Neuronal stem cell (in vitro differentiated cells): ENCODE data around the gene DGKG.

Experiments
- DNase-seq: peaks from one replicate; pipeline ENCODE4 v3.0.0-alpha.2; 2013; ENCODE audit warnings: low spot score
- H2AFZ ChIP-seq: one replicate; pipeline ENCODE4 v1.6.1; 2013; ENCODE audit warnings: mild to moderate bottlenecking, low read length, inconsistent platforms
- H2AK5ac ChIP-seq: 2 replicates; pipeline ENCODE4 v1.6.1; 2013; ENCODE audit warnings: low read depth, mild to moderate bottlenecking, inconsistent platforms, low read length, moderate library complexity, mixed read lengths
- H2BK120ac ChIP-seq: 2 replicates; pipeline ENCODE4 v1.6.1; 2013; ENCODE audit warnings: low read depth, mild to moderate bottlenecking, inconsistent platforms, low read length, moderate library complexity, mixed read lengths
- H2BK12ac ChIP-seq: one replicate; pipeline ENCODE4 v1.6.1; 2013; ENCODE audit warnings: low read length, inconsistent platforms
- H2BK15ac ChIP-seq: 2 replicates; pipeline ENCODE4 v1.6.1; 2013; ENCODE audit warnings: mild to moderate bottlenecking, low read length, inconsistent platforms, mixed read lengths
- H2BK5ac ChIP-seq: one replicate; pipeline ENCODE4 v1.6.1; 2013; ENCODE audit warnings: inconsistent platforms, mild to moderate bottlenecking, low read length, moderate library complexity
- H3K14ac ChIP-seq: one replicate; pipeline ENCODE4 v1.6.1; 2013; ENCODE audit warnings: low read length, inconsistent platforms
- H3K18ac ChIP-seq: 2 replicates; pipeline ENCODE4 v1.6.1; 2013; ENCODE audit warnings: low read length, inconsistent platforms
- H3K23ac ChIP-seq: 2 replicates; pipeline ENCODE4 v1.6.1; 2013; ENCODE audit warnings: low read depth, mild to moderate bottlenecking, mixed read lengths, low read length, inconsistent platforms; ENCODE audit not compliant: poor library complexity
- H3K27ac ChIP-seq: replicated peaks from 3 replicates; pipeline ENCODE4 v1.5.1; 2013; ENCODE audit warnings: low read length, inconsistent platforms
- H3K27me3 ChIP-seq, 3 experiments: 2 replicates each; pipeline ENCODE4 v1.6.1; 2013; ENCODE audit warnings: low read length in 3 of 3, mild to moderate bottlenecking in 2 of 3, inconsistent platforms in 1 of 3, low read depth in 1 of 3, mixed read lengths in 1 of 3, moderate library complexity in 1 of 3; ENCODE audit not compliant: control insufficient read depth in 3 of 3, insufficient read depth in 3 of 3
- H3K36me3 ChIP-seq, 2 donors: replicated peaks in 1 of 2; 2 replicates each; pipeline ENCODE4 v1.6.1; 2013; ENCODE audit warnings: low read length in 2 of 2; ENCODE audit not compliant: control insufficient read depth in 2 of 2, insufficient read depth in 2 of 2
- H3K4ac ChIP-seq: 2 replicates; pipeline ENCODE4 v1.6.1; 2013; ENCODE audit warnings: inconsistent platforms, mild to moderate bottlenecking, low read length, moderate library complexity
- H3K4me1 ChIP-seq, 2 donors: 1 replicate in 1 of 2; 2 replicates in 1 of 2; pipeline ENCODE4 v1.6.1; 2013; ENCODE audit warnings: low read length in 2 of 2, low read depth in 1 of 2; ENCODE audit not compliant: control insufficient read depth in 2 of 2, insufficient read depth in 1 of 2
- H3K4me2 ChIP-seq: one replicate; pipeline ENCODE4 v1.6.1; 2013; ENCODE audit warnings: mild to moderate bottlenecking, low read length, inconsistent platforms; ENCODE audit not compliant: insufficient read depth, poor library complexity, severe bottlenecking
- H3K4me3 ChIP-seq, 2 donors: 2 replicates each; pipeline ENCODE4 v1.5.1; 2013; ENCODE audit warnings: low read length in 2 of 2, mild to moderate bottlenecking in 2 of 2, inconsistent platforms in 1 of 2, moderate library complexity in 1 of 2
- H3K79me1 ChIP-seq: one replicate; pipeline ENCODE4 v1.6.1; 2013; ENCODE audit warnings: low read depth, mild to moderate bottlenecking, inconsistent platforms, low read length, moderate library complexity
- H3K9ac ChIP-seq: one replicate; pipeline ENCODE4 v1.6.1; 2013; ENCODE audit warnings: mild to moderate bottlenecking, low read depth, low read length, inconsistent platforms; ENCODE audit not compliant: poor library complexity
- H3K9me3 ChIP-seq, 2 donors: replicated peaks in 1 of 2; 2 replicates each; pipeline versions ENCODE3 to v1.6.1; 2013; ENCODE audit warnings: low read length in 2 of 2, mild to moderate bottlenecking in 2 of 2, inconsistent platforms in 1 of 2, low read depth in 1 of 2, mixed read lengths in 1 of 2, moderate library complexity in 1 of 2; ENCODE audit not compliant: control insufficient read depth in 2 of 2, insufficient read depth in 1 of 2
- H4K8ac ChIP-seq: one replicate; pipeline ENCODE4 v1.6.1; 2013; ENCODE audit warnings: low read depth, mild to moderate bottlenecking, inconsistent platforms, low read length, moderate library complexity
- H4K91ac ChIP-seq: one replicate; pipeline ENCODE4 v1.6.1; 2013; ENCODE audit warnings: low read length, low read depth, mild to moderate bottlenecking, inconsistent platforms; ENCODE audit not compliant: poor library complexity
- WGBS, 2 donors: extraction: QIAGEN DNeasy Blood & Tissue Kit; methylation state at CpG; one replicate each; pipeline ENCODE4 v1.1.7; 2013; ENCODE audit warnings: missing lambda C conversion rate in 2 of 2, mixed read lengths in 1 of 2; ENCODE audit not compliant: insufficient read length in 2 of 2, insufficient replicate concordance in 1 of 2; ENCODE audit errors: extremely low coverage in 2 of 2; 5-methylcytosine and 5-hydroxymethylcytosine counted together

Gene DGKG

GRCh38 chr3:186121278-186121677, 240.8 kb downstream of the DGKG start:
- Histone ChIP-seq H3K23ac (no peak overlapping the region), H2BK15ac (no peak overlapping the region), H2BK12ac (no peak overlapping the region), H2AK5ac (no peak overlapping the region), H3K9ac (no peak overlapping the region), H3K27me3 (peaks cover 0 to 19% (median 0%) of the 10 kb centered on the region in 3 experiments), H3K4me2 (no peak overlapping the region), H3K4ac (no peak overlapping the region), H3K9me3 (no peaks in the 10 kb centered on the region), H2AFZ (no peak overlapping the region), H3K27ac (no peak overlapping the region), H3K4me3 (no peak overlapping the region), H4K91ac (no peak overlapping the region), H3K18ac (no peak overlapping the region), H2BK5ac (no peak overlapping the region), H3K14ac (no peak overlapping the region), H3K79me1 (no peaks in the 10 kb centered on the region), H3K4me1 (peaks cover 0 to 15% of the 10 kb centered on the region in 2 donors), H4K8ac (no peak overlapping the region), H3K36me3 (no peaks in the 10 kb centered on the region), H2BK120ac (no peak overlapping the region)
- DNase-seq = no peak
- no CpG with 5 or more reads among the region's 6 CpGs for WGBS, 2 donors

DNA sequence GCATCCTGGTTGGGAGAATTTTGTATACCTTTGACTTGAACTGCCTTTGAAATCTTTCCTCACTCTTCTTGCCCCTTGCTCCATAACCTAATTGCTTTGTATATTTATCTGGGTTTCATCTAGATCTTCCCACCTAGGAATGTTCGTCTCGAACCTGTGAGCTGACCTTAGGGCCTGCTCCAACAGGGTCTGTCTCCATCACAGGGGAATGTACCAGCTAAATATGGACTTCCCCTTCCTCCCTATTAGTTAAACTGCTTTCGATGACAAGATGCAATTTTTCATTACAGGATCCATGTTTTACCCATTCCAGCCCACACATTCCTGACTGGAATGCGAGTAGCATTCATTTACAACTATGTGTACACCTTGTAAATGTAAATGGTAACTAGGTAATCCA, 242.5 kb downstream of the DGKG start:
- Histone ChIP-seq H3K4me2 (no peak overlapping the region), H3K79me1 (no peaks in the 10 kb centered on the region), H2BK120ac (no peak overlapping the region), H3K4me3 (no peak overlapping the region), H2BK5ac (no peak overlapping the region), H3K4me1 (peaks cover 0 to 13% of the 10 kb centered on the region in 2 donors), H3K9me3 (no peaks in the 10 kb centered on the region), H2AK5ac (no peak overlapping the region), H3K36me3 (no peaks in the 10 kb centered on the region), H2BK12ac (no peak overlapping the region), H2BK15ac (no peak overlapping the region), H2AFZ (no peak overlapping the region), H4K91ac (no peak overlapping the region), H3K18ac (no peak overlapping the region), H3K4ac (no peak overlapping the region), H4K8ac (no peak overlapping the region), H3K14ac (no peak overlapping the region), H3K27ac (no peak overlapping the region), H3K23ac (no peak overlapping the region), H3K9ac (no peak overlapping the region), H3K27me3 (peaks cover 0 to 36% (median 0%) of the 10 kb centered on the region in 3 experiments)
- DNase-seq = no peak
- WGBS, 2 donors = no CpG with 5 or more reads among the region's 4 CpGs

GRCh38 chr3:186118692-186119091, 243.3 kb downstream of the DGKG start:
- WGBS, 2 donors = no CpG with 5 or more reads among the region's 5 CpGs
- no peak overlapping the region for H3K9ac ChIP-seq
- H4K8ac ChIP-seq = no peak overlapping the region
- H3K4ac ChIP-seq = no peak overlapping the region
- H3K36me3 ChIP-seq = no peaks in the 10 kb centered on the region
- H3K9me3 ChIP-seq = no peaks in the 10 kb centered on the region
- no peak overlapping the region for H3K23ac ChIP-seq
- H3K27ac ChIP-seq = no peak overlapping the region
- no peak overlapping the region for H2BK15ac ChIP-seq
- H2AK5ac ChIP-seq = no peak overlapping the region
- DNase-seq = no peak
- H3K18ac ChIP-seq = no peak overlapping the region
- H3K4me1 ChIP-seq = peaks cover 0 to 9% of the 10 kb centered on the region in 2 donors
- H2AFZ ChIP-seq = no peak overlapping the region
- no peak overlapping the region for H3K14ac ChIP-seq
- H2BK12ac ChIP-seq = no peak overlapping the region
- no peak overlapping the region for H3K4me2 ChIP-seq
- no peak overlapping the region for H2BK5ac ChIP-seq
- H4K91ac ChIP-seq = no peak overlapping the region
- no peak overlapping the region for H3K4me3 ChIP-seq
- no peaks in the 10 kb centered on the region for H3K79me1 ChIP-seq
- H2BK120ac ChIP-seq = no peak overlapping the region
- H3K27me3 ChIP-seq = peaks cover 0 to 40% (median 0%) of the 10 kb centered on the region in 3 experiments

- WGBS, 2 donors = no CpG with 5 or more reads among the region's 3 CpGs
- H3K27me3 ChIP-seq = peaks cover 0 to 49% (median 0%) of the 10 kb centered on the region in 3 experiments
- H2BK120ac ChIP-seq = no peak overlapping the region
Observed at GRCh38 chr3:186117521-186118134, 244.4 kb downstream of the DGKG start.

More at GRCh38 chr3:186117521-186118134, 244.4 kb downstream of the DGKG start:
- Histone ChIP-seq H3K23ac (no peak overlapping the region), H3K18ac (no peak overlapping the region), H4K8ac (no peak overlapping the region), H3K36me3 (no peaks in the 10 kb centered on the region), H2BK5ac (no peak overlapping the region), H3K27ac (no peak overlapping the region), H3K9ac (no peak overlapping the region), H3K14ac (no peak overlapping the region), H2BK12ac (no peak overlapping the region), H3K4me2 (no peak overlapping the region), H3K4me3 (no peak overlapping the region), H3K4ac (no peak overlapping the region), H2BK15ac (no peak overlapping the region), H2AK5ac (no peak overlapping the region), H3K79me1 (no peaks in the 10 kb centered on the region), H3K4me1 (peaks cover 0 to 5% of the 10 kb centered on the region in 2 donors), H4K91ac (no peak overlapping the region), H2AFZ (no peak overlapping the region), H3K9me3 (no peaks in the 10 kb centered on the region)
- DNase-seq = no peak
